H1 (cell line): Measurements from ENCODE around the gene EPHA8. TPM values are rescaled to one million over a fixed set of nuclear protein-coding genes. Genes with fewer than 3 reads are reported as not detected.

Source experiments
- CTCF ChIA-PET: fragments of 300-600 bp; sonication (Branson Sonifier 250); formaldehyde crosslinking; loops from one replicate; lab custom pipeline; 2021; ENCODE audit not compliant: partially characterized antibody; lab: Charles Lee
- POLR2A ChIA-PET: fragments of 300-600 bp; sonication (Branson Sonifier 250); formaldehyde crosslinking; loops from one replicate; lab custom pipeline; 2021; ENCODE audit warnings: inconsistent platforms; ENCODE audit not compliant: partially characterized antibody; lab: Charles Lee
- DNase-seq, 2 experiments: peaks; one replicate each; pipeline versions ENCODE4 v3.0.0 to v3.0.0-alpha.2; 2010 to 2022; ENCODE audit warnings: low spot score in 2 of 2, low read depth in 1 of 2, mixed read lengths in 1 of 2
- FAIRE-seq: peaks from 2 replicates; lab custom pipeline; 2011; peaks lifted over from hg19 to GRCh38; lab: Jason Lieb, UNC
- H2AFZ ChIP-seq: 2 replicates; pipeline ENCODE4 v1.8.1; 2012; ENCODE audit warnings: low read length, inconsistent platforms
- H2AK5ac ChIP-seq: 2 replicates; pipeline ENCODE4 v1.6.1; 2013; ENCODE audit warnings: low read depth, low read length
- H2BK120ac ChIP-seq: replicated peaks from 2 replicates; pipeline ENCODE3; 2013; ENCODE audit warnings: low read depth, low read length, inconsistent platforms
- H2BK12ac ChIP-seq: 2 replicates; pipeline ENCODE4 v1.6.1; 2013; ENCODE audit warnings: low read depth, low read length
- H2BK15ac ChIP-seq: 2 replicates; pipeline ENCODE4 v1.6.1; 2013; ENCODE audit warnings: low read length
- H2BK20ac ChIP-seq: 2 replicates; pipeline ENCODE4 v1.6.1; 2013; ENCODE audit warnings: low read length
- H2BK5ac ChIP-seq: 2 replicates; pipeline ENCODE4 v1.6.1; 2013; ENCODE audit warnings: low read depth, low read length
- H3K14ac ChIP-seq: 2 replicates; pipeline ENCODE4 v1.6.1; 2013; ENCODE audit warnings: inconsistent platforms; ENCODE audit not compliant: insufficient read length
- H3K18ac ChIP-seq: 2 replicates; pipeline ENCODE4 v1.6.1; 2013; ENCODE audit warnings: low read length; ENCODE audit errors: extremely low read depth
- H3K23ac ChIP-seq: 2 replicates; pipeline ENCODE4 v1.6.1; 2013; ENCODE audit warnings: inconsistent platforms; ENCODE audit not compliant: insufficient read length
- H3K23me2 ChIP-seq: 2 replicates; pipeline ENCODE4 v1.6.1; 2013; ENCODE audit warnings: low read depth, low read length
- H3K27ac ChIP-seq: 2 replicates; pipeline ENCODE4 v1.6.1; 2011; ENCODE audit warnings: low read depth, low read length, inconsistent platforms
- H3K27me3 ChIP-seq, 4 experiments: replicated peaks in 1 of 4; 1 replicate in 1 of 4; 2 replicates in 3 of 4; pipeline versions ENCODE4 v1.6.1 to v1.8.1; 2011 to 2013; ENCODE audit warnings: low read length in 3 of 4, mild to moderate bottlenecking in 3 of 4, inconsistent platforms in 2 of 4, mixed read lengths in 2 of 4, moderate library complexity in 1 of 4; ENCODE audit not compliant: control insufficient read depth in 3 of 4, insufficient read depth in 3 of 4; ENCODE audit errors: extremely low read depth in 1 of 4
- H3K36me3 ChIP-seq, 4 experiments: 2 replicates each; pipeline versions ENCODE4 v1.6.1 to v1.8.1; 2011 to 2013; ENCODE audit warnings: mild to moderate bottlenecking in 4 of 4, low read length in 3 of 4, moderate library complexity in 2 of 4, control low read depth in 1 of 4, inconsistent platforms in 1 of 4; ENCODE audit not compliant: insufficient read depth in 4 of 4, control insufficient read depth in 2 of 4
- H3K4ac ChIP-seq: replicated peaks from 2 replicates; pipeline ENCODE3; 2013; ENCODE audit warnings: low read length, low read depth, mixed read lengths, inconsistent platforms; ENCODE audit not compliant: insufficient read length
- H3K4me1 ChIP-seq, 4 experiments: replicated peaks in 1 of 4; 1 replicate in 1 of 4; 2 replicates in 3 of 4; pipeline versions ENCODE4 v1.6.1 to v1.8.1; 2011 to 2013; ENCODE audit warnings: low read length in 3 of 4, inconsistent platforms in 2 of 4, mixed read lengths in 1 of 4; ENCODE audit not compliant: insufficient read depth in 4 of 4, control insufficient read depth in 3 of 4
- H3K4me2 ChIP-seq, 2 experiments: 2 replicates each; pipeline versions ENCODE4 v1.6.1 to v1.8.1; 2011 to 2013; ENCODE audit warnings: low read depth in 2 of 2, low read length in 2 of 2, control low read depth in 1 of 2, inconsistent platforms in 1 of 2, mild to moderate bottlenecking in 1 of 2; ENCODE audit not compliant: insufficient read depth in 1 of 2
- H3K4me3 ChIP-seq, 4 experiments: fragments of 200-600, 300-600 bp in 1 of 4; sonication (generic), shearing (Covaris generic), sonication (Bioruptor Twin) in 1 of 4; 2 replicates each; pipeline versions ENCODE4 v1.5.1 to v1.8.1; 2011 to 2016; ENCODE audit warnings: low read length in 4 of 4, low read depth in 3 of 4, control low read depth in 2 of 4, inconsistent platforms in 2 of 4, mild to moderate bottlenecking in 2 of 4, mixed read lengths in 1 of 4, moderate library complexity in 1 of 4; ENCODE audit not compliant: insufficient read depth in 2 of 4; ENCODE audit errors: extremely low read depth in 1 of 4
- H3K56ac ChIP-seq: replicated peaks from 2 replicates; pipeline ENCODE3; 2013; ENCODE audit warnings: low read depth, mild to moderate bottlenecking, mixed read lengths, low read length, inconsistent platforms; ENCODE audit not compliant: insufficient read length
- H3K79me1 ChIP-seq: 2 replicates; pipeline ENCODE4 v1.6.1; 2013; ENCODE audit warnings: low read depth, low read length, control low read depth
- H3K79me2 ChIP-seq, 2 experiments: 2 replicates each; pipeline versions ENCODE4 v1.6.1 to v1.8.1; 2012 to 2013; ENCODE audit warnings: low read length in 2 of 2, mild to moderate bottlenecking in 2 of 2, inconsistent platforms in 1 of 2; ENCODE audit not compliant: insufficient read depth in 2 of 2, control insufficient read depth in 1 of 2
- H3K9ac ChIP-seq, 4 experiments: replicated peaks in 1 of 4; 1 replicate in 1 of 4; 2 replicates in 3 of 4; pipeline versions ENCODE4 v1.6.1 to v1.8.1; 2011 to 2013; ENCODE audit warnings: low read depth in 3 of 4, low read length in 3 of 4, control low read depth in 2 of 4, mild to moderate bottlenecking in 2 of 4, moderate library complexity in 2 of 4, inconsistent platforms in 1 of 4; ENCODE audit errors: extremely low read depth in 1 of 4
- H3K9me3 ChIP-seq, 2 experiments: 2 replicates each; pipeline versions ENCODE4 v1.6.1 to v1.8.1; 2012 to 2013; ENCODE audit warnings: mild to moderate bottlenecking in 2 of 2, moderate library complexity in 2 of 2, control low read depth in 1 of 2, inconsistent platforms in 1 of 2, low read depth in 1 of 2, low read length in 1 of 2, mixed read lengths in 1 of 2; ENCODE audit not compliant: insufficient read depth in 2 of 2
- H4K20me1 ChIP-seq, 2 experiments: replicated peaks in 1 of 2; 2 replicates each; pipeline versions ENCODE3 to v1.8.1; 2011 to 2013; ENCODE audit warnings: inconsistent platforms in 2 of 2, low read length in 2 of 2, mild to moderate bottlenecking in 1 of 2; ENCODE audit not compliant: insufficient read depth in 2 of 2, control insufficient read depth in 1 of 2
- H4K5ac ChIP-seq: 2 replicates; pipeline ENCODE4 v1.6.1; 2013; ENCODE audit warnings: low read length, low read depth, mixed read lengths, inconsistent platforms; ENCODE audit not compliant: insufficient read length
- H4K8ac ChIP-seq: 2 replicates; pipeline ENCODE4 v1.8.0; 2013; ENCODE audit warnings: mild to moderate bottlenecking, moderate library complexity, low read length, inconsistent platforms; ENCODE audit not compliant: insufficient read depth; ENCODE audit errors: extremely low read depth
- H4K91ac ChIP-seq: replicated peaks from 2 replicates; pipeline ENCODE3; 2013; ENCODE audit warnings: low read length, mixed read lengths, inconsistent platforms; ENCODE audit not compliant: insufficient read length
- BACH1 ChIP-seq: IDR thresholded peaks from 2 replicates; pipeline ENCODE4 v1.6.1; 2012; ENCODE audit warnings: low read length, improper control_type of control experiment
- CEBPB ChIP-seq: IDR thresholded peaks from 2 replicates; pipeline ENCODE4 v1.6.1; 2012; ENCODE audit warnings: low read depth, low read length
- CREB1 ChIP-seq: IDR thresholded peaks from 2 replicates; pipeline ENCODE4 v1.6.1; 2012; ENCODE audit warnings: inconsistent platforms
- EP300 ChIP-seq, 2 experiments: IDR thresholded peaks; 1 replicate in 1 of 2; 2 replicates in 1 of 2; pipeline ENCODE4 v1.6.1; 2011 to 2012; ENCODE audit warnings: low read depth in 2 of 2, low read length in 2 of 2, mild to moderate bottlenecking in 2 of 2, borderline replicate concordance in 1 of 2, inconsistent platforms in 1 of 2, moderate library complexity in 1 of 2
- FOSL1 ChIP-seq: IDR thresholded peaks from 2 replicates; pipeline ENCODE4 v1.6.1; 2011; ENCODE audit warnings: mild to moderate bottlenecking, low read depth, low read length, moderate library complexity; ENCODE audit not compliant: insufficient read depth
- HDAC2 ChIP-seq, 2 experiments: fragments of 300-600 bp in 1 of 2; sonication (generic) in 1 of 2; IDR thresholded peaks; 2 replicates each; pipeline ENCODE4 v1.6.1; 2011 to 2012; ENCODE audit warnings: low read depth in 2 of 2, low read length in 2 of 2, mild to moderate bottlenecking in 2 of 2, moderate library complexity in 2 of 2, borderline replicate concordance in 1 of 2, inconsistent platforms in 1 of 2
- KDM5A ChIP-seq: fragments of 200-600 bp; IDR thresholded peaks from 2 replicates; pipeline ENCODE4 v1.7.1; 2012; ENCODE audit warnings: mild to moderate bottlenecking, low read length, inconsistent platforms, mixed read lengths
- MAFK ChIP-seq: IDR thresholded peaks from 2 replicates; pipeline ENCODE4 v1.6.1; 2012; ENCODE audit warnings: low read depth, mild to moderate bottlenecking, improper control_type of control experiment, low read length
- PHF8 ChIP-seq: fragments of 200-600 bp; sonication (generic); conservative IDR thresholded peaks from 2 replicates; pipeline ENCODE4 v1.7.1; 2012; ENCODE audit warnings: low read depth, mild to moderate bottlenecking, inconsistent platforms, low read length, moderate library complexity
- RNF2 ChIP-seq: fragments of 200-900, 300-1000 bp; sonication (generic); IDR thresholded peaks from 2 replicates; pipeline ENCODE4 v1.7.1; 2016; ENCODE audit warnings: borderline replicate concordance, low read depth, mild to moderate bottlenecking, antibody characterized with exemption, low read length; ENCODE audit not compliant: poor library complexity, severe bottlenecking; ENCODE audit errors: missing control alignments
- TEAD4 ChIP-seq: IDR thresholded peaks from 2 replicates; pipeline ENCODE4 v1.6.1; 2012; ENCODE audit warnings: low read depth, low read length, inconsistent platforms, mixed read lengths
- YY1 ChIP-seq: IDR thresholded peaks from 2 replicates; pipeline ENCODE4 v1.6.1; 2011; ENCODE audit warnings: low read depth, mild to moderate bottlenecking, low read length
- WGBS, 2 experiments: shearing (Covaris generic) in 1 of 2; methylation state at CpG; one replicate each; pipeline versions ENCODE4 v1.1.6 to v1.1.7; 2013 to 2015; ENCODE audit warnings: low lambda C conversion rate in 2 of 2, mixed read lengths in 2 of 2, inconsistent platforms in 1 of 2, low coverage in 1 of 2, missing lambda C conversion rate in 1 of 2; ENCODE audit not compliant: insufficient replicate concordance in 2 of 2, insufficient coverage in 1 of 2, insufficient read length in 1 of 2; ENCODE audit errors: extremely low coverage in 1 of 2, missing lambda C conversion rate in 1 of 2; 5-methylcytosine and 5-hydroxymethylcytosine counted together
- polyA plus RNA-seq, 7 experiments: library from polyadenylated mRNA; depleted of rRNA in 3 of 7; stranded (reverse) in 5 of 7; unstranded in 2 of 7; fragments of >200 nt in 5 of 7; fragments of 200-250 nt in 2 of 7; gene quantifications; 1 replicate in 5 of 7; 2 replicates in 1 of 7; 4 replicates in 1 of 7; pipeline versions ENCODE4 v1.2.1 to v1.2.3, GENCODE V29; 2011 to 2013; ENCODE audit warnings: missing spikeins in 2 of 7, mixed read lengths in 2 of 7
- total RNA-seq: library from RNA; stranded (reverse); fragmentation: NEBNext Ultra II Directional; extraction: Animal tissue kit (Norgen Biotek cat#: 25700); gene quantifications from 2 replicates; pipeline ENCODE4 v1.2.1, GENCODE V29; 2021

EPHA8 gene
- total and polyA plus RNA-seq, 2 of the 8 experiments (the other 6 are each of a cell fraction or from before 2014, with no cell fraction given): 4.0 to 8.4 TPM

GRCh38 chr1:22615886-22616285 lies 52.6 kb downstream of the EPHA8 start:
- 86% methylated on average over 2 of the region's 2 CpGs; no CpG with 5 or more reads in 1 of the 2 experiments for WGBS, 2 experiments

More at GRCh38 chr1:22615886-22616285, 52.6 kb downstream of the EPHA8 start:
- H3K4me2 ChIP-seq: no peak overlapping the region
- H4K5ac ChIP-seq: no peak overlapping the region
- no peak overlapping the region for H3K9ac ChIP-seq
- no peak overlapping the region for H3K23ac ChIP-seq
- H3K4me3 ChIP-seq: no peak overlapping the region
- no peaks in the 10 kb centered on the region for H3K9me3 ChIP-seq
- H3K4me1 ChIP-seq: peaks cover 0 to 5% (median under 1%) of the 10 kb centered on the region in 4 experiments; a peak in 5 of 7 replicates
- H2BK20ac ChIP-seq: no peak overlapping the region
- no peak overlapping the region for H3K27ac ChIP-seq
- peaks cover 0 to 7% of the 10 kb centered on the region in 2 experiments for H4K20me1 ChIP-seq
- no peak overlapping the region for H3K14ac ChIP-seq
- H2BK5ac ChIP-seq: no peak overlapping the region
- TF ChIP-seq TEAD4 (no peak), PHF8 (no peak), KDM5A (no peak), RNF2 (no peak), EP300 (IDR thresholded peaks at IDR 0.05; ENCODE audit: borderline replicate concordance in 1 of 2, low read depth in 2 of 2, low read length in 2 of 2) (no peak), MAFK (no peak), CREB1 (no peak), HDAC2 (IDR thresholded peaks at IDR 0.05; ENCODE audit: borderline replicate concordance in 1 of 2, low read depth in 2 of 2, low read length in 2 of 2) (no peak), BACH1 (no peak), FOSL1 (no peak), YY1 (no peak), CEBPB (no peak)
- ChIA-PET POLR2A (interaction anchor here (1.5 kb wide), 1 partner anchor 10 kb away, joined by 6 read pairs; no protein-coding TSS in a partner anchor), CTCF (interaction anchor here (1.0 to 3.4 kb wide), 4 partner anchors 26 to 199 kb away, joined by 4 to 9 read pairs (median 6); no protein-coding TSS in a partner anchor)
- H3K79me2 ChIP-seq: no peaks in the 10 kb centered on the region
- H3K4ac ChIP-seq: no peak overlapping the region
- no peak overlapping the region for H4K91ac ChIP-seq
- H2AFZ ChIP-seq: no peak overlapping the region
- no peaks in the 10 kb centered on the region for H3K23me2 ChIP-seq
- no peaks in the 10 kb centered on the region; a peak in 1 of 7 replicates for H3K27me3 ChIP-seq
- no peak overlapping the region for H3K18ac ChIP-seq
- H3K79me1 ChIP-seq: no peaks in the 10 kb centered on the region
- H3K36me3 ChIP-seq: no peaks in the 10 kb centered on the region
- DNase-seq: no peak
- H2BK12ac ChIP-seq: no peak overlapping the region
- H4K8ac ChIP-seq: no peak overlapping the region
- no peak overlapping the region for H2AK5ac ChIP-seq
- H2BK120ac ChIP-seq: no peak overlapping the region
- H3K56ac ChIP-seq: no peak overlapping the region
- H2BK15ac ChIP-seq: 0 out of 2 replicates have a peak overlapping the region, but pooled peaks have one; percentile 29
- FAIRE-seq: no peak
